Esophagus mucosa (tissue), 1 donor: ENCODE results near the gene JAK1. TPM values are rescaled to one million over a fixed set of nuclear protein-coding genes. Genes with fewer than 3 reads are reported as not detected.
"Not testable (repeated sequence)": the region's sequence is repeated elsewhere in the genome, so short reads cannot be mapped to it uniquely, and the experiment has no call there.

Experiments
- ATAC-seq: fragments of 200-7000 bp; cut with Tn5 transposase; one replicate; pipeline ENCODE4 v1.9.1; 2020
- total RNA-seq: library from RNA; stranded (reverse); gene quantifications from one replicate; pipeline ENCODE4 v1.2.4, GENCODE V29; 2023
- donor health status: DM: yes; HTN: yes; CAD: no.

Gene JAK1
- total RNA-seq, 1 donor from 2014 or later: 49.0 TPM

DNA sequence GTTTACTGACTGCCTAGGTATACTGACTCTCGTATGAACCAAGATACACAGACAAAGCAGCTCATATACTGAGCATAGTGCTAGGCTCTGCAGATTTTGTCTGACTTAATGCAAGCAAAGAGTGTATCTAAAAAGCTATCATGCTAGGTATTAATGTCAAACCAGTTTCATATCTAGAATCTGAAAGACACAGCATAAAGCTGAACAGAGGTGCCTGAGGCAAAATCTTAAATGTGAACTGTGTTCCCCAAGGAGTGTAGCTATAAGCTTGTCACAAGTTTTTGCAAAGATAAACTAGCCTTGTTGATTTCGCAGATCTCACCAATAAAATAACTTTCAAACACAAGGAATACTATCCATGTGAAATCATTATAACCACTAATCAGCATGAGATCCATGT, 18.1 kb downstream of the JAK1 start:
- ATAC-seq: no peak

DNA sequence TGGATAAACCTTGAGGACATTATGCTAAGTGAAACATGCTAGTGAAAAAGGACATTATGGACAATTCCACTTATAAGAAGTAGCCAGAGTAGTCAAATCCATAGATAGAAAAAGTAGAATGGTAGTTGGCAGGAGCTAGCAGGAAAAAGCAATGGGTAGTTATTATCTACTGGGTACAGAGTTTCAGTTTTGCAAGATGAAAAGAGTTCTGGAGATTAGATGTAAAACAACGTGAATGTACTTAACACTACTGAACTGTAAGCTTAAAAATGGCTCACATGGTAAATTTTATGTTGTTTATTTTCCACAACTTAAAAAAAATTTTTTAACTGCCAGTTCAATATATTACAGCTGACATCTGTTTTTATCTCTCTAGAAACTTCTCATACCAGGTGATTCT, 19.4 kb downstream of the JAK1 start:
- ATAC-seq: no peak

DNA sequence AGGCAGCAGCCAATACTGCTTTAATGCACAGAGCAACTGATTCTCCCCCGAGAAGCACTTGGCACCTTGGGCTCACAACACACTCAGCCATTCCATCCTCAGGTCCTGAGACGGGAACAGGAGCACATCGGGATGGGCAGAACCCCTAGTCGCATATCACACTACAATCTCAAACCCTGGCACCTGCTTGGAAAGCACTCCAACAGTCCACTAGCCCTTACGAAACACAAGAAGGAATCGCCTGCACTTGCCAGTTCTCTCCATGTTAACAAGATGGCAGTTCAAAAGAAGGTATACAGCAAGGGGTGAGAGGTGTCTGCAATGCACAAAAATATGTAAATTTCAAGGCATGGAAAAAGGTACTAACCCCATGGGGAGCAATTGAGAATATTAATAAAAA, 21.4 kb downstream of the JAK1 start:
- no peak for ATAC-seq

DNA sequence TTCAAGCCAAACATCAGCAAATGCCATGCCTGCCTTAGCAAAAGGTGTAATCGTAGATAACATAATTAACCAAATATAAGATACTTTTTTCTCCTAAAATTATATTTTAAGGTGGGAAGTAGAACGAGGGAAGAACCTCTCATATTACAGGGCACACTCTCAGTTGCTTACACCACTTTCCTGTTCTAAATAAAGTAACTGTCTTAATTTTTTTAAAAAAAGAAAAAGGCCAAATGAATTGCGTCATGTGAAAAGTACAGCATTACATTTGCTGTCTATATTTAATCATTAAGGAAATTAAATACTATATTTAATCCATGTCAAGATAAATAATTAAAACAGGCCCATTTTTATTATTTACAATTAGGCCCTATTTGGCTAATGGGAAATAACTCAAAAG, 23.7 kb downstream of the JAK1 start:
- ATAC-seq: no peak

DNA sequence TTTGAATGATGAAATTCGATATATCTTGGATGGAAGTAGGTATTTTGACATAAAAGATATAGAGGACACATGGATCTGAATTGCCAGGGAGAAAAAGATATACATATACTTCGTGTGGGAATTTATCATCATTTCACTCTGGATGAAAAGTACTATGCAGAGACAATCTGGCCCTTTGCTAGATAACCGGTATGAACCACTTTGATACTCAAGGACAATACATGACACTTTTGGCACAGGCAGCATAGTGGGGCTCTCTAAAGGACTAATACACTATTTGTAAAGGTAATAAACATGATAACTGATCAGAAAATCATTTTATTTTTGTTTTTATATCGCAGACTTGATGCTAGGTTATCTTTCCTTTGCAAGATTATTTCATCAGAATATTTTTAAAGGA, 24.2 kb downstream of the JAK1 start:
- no peak for ATAC-seq

DNA sequence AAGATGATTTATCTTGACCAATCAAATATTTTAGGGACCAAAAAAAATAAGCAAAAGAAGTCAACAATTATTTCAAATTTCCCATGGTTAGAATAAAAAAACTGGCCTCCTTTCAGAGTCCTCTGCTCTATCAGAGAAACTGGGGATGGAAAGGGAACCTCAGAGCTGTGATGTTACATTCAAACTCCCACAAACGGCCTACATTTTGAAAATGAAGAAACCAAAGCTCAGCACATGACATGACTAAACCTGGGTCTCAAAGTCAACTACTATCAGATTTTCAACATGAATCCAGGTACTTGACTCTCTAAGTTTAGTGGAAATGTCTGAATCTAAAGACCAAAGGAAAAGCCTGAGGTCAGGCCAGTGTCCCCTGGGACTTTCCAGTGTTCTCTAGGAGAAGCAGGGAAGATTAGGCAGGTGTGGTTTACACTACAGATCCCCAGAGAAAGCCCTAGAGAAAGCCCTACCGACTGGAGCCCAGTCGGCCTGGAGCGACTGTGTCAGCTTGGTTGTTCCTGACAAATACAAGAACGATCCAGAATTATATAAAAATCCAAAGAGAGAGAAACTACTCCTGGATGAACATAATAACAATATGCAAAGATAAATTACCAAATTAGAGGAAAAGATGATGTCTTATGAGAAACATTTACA, 24.8 kb downstream of the JAK1 start:
- ATAC-seq: no peak

DNA sequence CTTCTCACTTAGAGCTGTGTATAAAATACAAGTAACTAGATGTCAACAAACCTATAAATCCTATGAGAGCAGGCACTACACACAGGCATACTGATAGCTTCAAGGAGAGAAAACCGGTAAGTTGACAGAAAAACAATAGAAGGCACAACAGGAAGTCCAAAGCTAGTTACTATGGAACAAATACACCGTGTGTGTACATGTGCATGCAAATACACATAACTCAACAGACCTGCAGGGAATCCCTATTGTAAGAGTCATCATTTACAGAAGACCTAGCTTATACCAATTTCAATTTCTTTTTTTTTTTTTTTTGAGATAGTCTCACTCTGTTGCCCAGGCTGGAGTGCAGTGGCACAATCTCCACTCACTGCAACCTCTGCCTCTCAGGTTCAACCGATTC, 26.3 kb downstream of the JAK1 start:
- ATAC-seq: peak; percentile 83

GRCh38 chr1:64938991-64939390, 27.4 kb downstream of the JAK1 start:
- no peak for ATAC-seq

DNA sequence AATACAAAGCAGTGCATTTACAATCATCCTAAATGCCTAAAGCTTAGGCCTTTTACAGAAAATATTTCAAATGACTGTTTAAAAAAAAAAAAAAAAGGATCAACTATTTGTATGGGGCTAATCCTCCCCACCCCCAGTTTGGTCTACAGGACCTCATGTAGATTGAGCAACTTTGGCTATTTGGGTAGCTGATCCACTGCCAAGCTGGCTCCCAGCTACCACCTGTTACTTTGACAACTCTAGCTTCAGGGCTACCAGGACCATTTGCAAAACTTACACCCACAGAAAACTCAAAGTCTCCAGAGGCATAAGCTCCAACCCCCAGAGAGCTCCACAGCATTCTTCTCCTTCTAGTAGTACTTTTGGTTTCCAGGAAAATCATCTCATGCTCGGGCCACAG, 29.4 kb downstream of the JAK1 start:
- no peak for ATAC-seq

GRCh38 chr1:64935551-64936155, 30.7 kb downstream of the JAK1 start:
- no peak for ATAC-seq

DNA sequence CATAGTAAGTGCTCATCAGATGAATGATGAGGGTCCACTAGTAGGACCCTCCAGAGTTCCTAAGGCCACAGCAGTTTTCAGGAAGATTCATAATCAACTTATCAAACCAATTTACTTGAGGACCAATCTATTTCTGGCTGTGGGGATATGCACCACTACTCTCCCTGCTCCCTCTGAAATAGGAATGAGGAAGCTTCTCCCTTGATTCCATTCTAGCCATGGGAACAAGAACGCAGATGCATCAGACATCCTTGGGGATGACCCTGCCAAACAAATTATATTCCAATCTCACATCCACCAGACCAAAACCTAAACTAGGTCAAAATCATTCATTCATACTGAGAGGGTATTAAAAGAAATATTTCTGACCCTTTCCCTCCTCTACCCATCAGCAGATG, 31.5 kb downstream of the JAK1 start:
- no peak for ATAC-seq

DNA sequence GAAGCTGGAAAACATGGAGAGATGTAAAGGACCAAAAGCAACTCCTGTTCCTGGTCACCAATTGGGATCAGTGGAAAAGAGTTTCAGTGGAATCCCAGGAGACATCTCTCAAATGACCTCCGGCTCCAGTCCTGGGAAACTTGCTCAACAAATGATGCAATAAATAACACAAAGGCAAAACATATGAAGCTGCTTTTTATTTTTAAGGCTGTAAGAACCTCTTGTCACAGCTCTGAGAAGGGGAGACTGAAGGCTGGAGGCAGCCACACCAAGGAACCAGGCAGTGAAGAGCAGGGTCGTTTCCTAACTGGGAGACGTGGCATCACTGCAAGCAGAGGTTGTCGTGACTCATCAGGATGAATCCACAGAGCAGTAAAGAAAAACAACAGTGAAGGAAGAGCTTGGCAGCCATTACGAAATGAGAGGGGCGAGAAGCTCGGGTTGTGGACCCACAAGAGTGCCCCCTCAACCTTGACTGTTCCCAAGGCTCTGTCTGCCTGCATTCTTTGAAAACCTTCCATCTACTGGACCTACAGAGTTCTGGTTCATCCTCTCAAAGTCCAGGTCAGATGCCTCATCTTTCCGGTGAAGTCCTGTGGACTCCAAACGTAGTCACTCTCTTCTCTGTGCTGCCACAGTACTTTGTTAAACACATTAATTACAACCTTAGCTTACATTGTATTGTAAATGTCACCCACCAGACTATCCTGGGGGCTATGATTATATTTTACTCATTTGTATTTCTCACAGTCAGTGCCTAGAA, 32.1 kb downstream of the JAK1 start:
- peak; percentile 38 for ATAC-seq

GRCh38 chr1:64933296-64934070, 32.9 kb downstream of the JAK1 start:
- peak; percentile 35 for ATAC-seq

DNA sequence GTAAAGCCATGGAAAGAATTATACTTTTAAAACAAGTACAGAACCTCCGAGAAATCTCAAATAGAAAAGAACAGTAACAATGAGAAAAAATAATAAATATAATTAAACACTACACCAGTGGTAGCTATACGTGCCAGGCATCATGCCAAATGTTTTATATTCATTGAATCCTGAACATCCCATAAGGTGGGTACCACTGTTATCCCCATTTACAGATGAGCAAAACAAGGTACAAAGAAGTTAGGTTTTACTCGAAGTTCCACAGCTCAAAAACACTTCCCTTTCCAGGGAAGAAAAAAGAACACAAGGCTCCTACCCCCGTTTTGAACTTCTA, 33.4 kb downstream of the JAK1 start:
- no peak for ATAC-seq

DNA sequence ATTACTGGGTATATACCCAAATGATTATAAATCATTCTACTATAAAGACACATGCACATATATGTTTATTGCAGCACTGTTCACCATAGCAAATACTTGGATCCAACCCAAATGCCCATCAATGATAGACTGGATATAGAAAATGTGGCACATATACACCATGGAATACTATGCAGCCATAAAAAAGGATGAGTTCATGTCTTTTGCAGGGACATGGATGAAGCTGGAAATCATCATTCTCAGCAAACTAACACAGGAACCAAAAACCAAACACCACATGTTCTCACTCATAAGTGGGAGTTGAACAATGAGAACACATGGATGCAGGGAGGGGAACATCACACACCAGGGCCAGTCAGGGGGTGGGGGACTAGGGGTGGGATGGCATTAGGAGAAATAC, 35.7 kb downstream of the JAK1 start:
- not testable (repeated sequence) for ATAC-seq

- ATAC-seq: no peak
Observed at GRCh38 chr1:64929221-64929620, 37.1 kb downstream of the JAK1 start.

DNA sequence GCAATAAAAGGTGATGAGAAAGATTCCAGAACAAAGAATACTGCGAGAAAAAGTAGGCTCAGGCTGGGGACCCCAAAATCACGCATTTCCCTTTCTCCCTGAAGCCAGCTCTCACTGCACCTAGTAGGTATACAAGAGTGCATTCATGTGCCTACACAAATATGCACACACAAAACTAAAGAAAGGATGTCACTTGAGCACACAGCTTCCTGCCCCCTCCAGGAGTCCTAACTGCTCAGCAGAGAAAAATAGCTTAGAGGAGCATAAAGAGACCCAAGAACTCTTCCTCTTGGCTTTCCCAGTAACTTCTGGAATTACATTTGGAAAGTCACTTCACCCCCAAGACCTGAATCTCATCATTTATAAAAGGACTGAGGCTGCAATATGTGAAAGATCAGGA, 38.0 kb downstream of the JAK1 start:
- ATAC-seq: no peak

DNA sequence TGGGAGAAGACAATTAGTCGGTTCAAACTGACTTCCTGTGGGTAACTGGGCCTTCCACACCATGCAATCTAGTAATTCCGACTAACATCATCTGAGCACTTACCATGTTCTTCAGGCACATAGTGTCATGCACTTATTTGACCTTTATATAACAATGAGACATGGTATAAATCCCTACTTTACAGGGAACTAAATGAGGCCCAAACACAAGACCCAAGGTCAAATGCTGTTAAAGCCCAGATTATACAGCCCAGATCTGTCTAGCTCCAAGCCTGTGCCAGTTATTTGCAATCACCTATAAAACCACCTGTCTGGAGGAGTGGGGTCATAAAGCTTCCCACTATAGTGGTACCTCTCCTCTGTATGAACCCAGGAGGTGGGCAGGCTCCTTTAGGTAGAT, 40.8 kb downstream of the JAK1 start:
- ATAC-seq: no peak

DNA sequence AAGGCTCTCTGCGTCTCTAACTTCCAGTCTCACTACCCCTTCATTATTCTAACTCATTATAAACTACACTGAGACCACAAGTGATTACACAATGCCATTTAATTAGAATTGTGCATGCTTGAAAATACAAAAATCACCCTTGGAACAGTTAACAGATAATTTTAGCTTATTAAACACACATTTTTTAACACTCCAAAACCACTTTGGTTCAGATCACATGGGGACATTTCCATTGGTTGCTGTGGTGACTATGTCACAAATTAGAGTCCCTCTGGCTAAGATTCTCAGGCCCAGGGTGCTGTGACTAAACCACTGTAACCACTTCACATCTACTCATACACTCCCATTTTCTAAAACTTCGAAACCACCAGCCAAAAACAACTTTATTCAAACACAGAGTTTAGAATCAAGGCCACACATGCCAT, 43.0 kb downstream of the JAK1 start:
- ATAC-seq: no peak

GRCh38 chr1:64922336-64922735, 44.0 kb downstream of the JAK1 start:
- no peak for ATAC-seq

DNA sequence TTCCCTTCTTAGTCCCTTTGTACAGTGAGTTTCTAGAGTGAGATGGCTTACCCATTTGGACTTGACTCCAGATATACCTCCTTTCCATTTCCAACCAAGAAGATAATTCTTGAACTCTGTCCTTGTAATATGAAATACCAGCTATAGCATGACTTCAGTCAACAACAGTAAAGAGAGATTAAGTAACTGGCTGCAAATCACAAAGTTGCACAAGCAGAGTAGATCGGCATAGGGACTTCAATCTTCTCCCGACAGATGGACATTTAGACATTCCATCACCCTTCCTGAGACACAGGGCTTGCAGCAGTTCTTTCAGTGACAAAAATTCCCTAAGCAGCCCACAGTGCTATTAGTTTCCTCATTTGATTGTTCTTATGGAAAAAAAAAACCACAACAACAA, 44.6 kb downstream of the JAK1 start:
- ATAC-seq: no peak

GRCh38 chr1:64920941-64921589, 45.3 kb downstream of the JAK1 start:
- ATAC-seq: no peak

DNA sequence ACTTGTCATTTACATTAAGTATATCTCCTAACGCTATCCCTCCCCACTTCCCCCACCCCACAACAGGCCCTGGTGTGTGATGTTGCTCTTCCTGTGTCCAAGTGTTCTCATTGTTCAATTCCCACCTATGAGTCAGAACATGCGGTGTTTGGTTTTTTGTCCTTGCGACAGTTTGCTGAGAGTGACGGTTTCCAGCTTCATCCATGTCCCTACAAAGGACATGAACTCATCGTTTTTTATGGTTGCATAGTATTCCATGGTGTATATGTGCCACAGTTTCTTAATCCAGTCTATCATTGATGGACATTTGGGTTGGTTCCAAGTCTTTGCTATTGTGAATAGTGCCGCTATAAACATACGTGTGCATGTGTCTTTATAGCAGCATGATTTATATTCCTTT, 47.2 kb downstream of the JAK1 start:
- ATAC-seq: not testable (repeated sequence)
